Measurements from ENCODE around the gene MRPL38. TPM values are rescaled to one million over a fixed set of nuclear protein-coding genes. Genes with fewer than 3 reads are reported as not detected.

The MRPL38 gene
- polyA plus RNA-seq, 1 experiment: 16.6 TPM

DNA sequence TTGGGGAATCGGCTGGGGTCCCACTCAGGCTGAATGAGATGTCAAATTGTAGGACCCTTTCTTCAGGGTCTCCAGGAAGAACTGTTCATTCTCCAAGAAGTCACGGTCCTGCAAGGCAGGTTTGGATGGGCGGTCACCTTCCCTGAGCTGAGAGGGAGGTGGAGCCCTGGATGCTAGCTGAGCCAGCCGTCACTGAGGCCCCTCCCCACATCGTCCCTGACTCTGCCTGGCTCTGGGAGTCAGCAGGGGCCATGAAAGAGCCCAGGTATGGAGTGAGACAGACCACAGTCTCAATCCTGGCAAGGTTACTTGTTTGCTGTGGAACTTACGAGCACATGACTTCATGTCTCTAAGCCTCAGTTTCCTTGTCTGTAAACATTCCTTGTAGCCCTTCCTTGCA lies 6.0 kb upstream of the MRPL38 start:
- Histone ChIP-seq H3K9me3 (ENCODE audit: control insufficient read depth, insufficient read depth, low read length) (no peaks in the 10 kb centered on the region), H3K27me3 (ENCODE audit: control insufficient read depth, insufficient read depth, low read length) (no peaks in the 10 kb centered on the region), H3K4me3 (ENCODE audit: low read depth, low read length) (no peak overlapping the region), H3K27ac (ENCODE audit: low read depth, low read length) (no peak overlapping the region)
- TF ChIP-seq CTCF (IDR thresholded peaks at IDR 0.05; ENCODE audit: low read depth, low read length): no peak
- DNase-seq (ENCODE audit: low read depth, low spot score): no peak
- ChIA-PET POLR2A (interaction anchor here (1.6 kb wide), 1 partner anchor 30 kb away, joined by 4 read pairs; the partner anchor contains the start of gene FBF1), CTCF (interaction anchor here (0.9 kb wide), 1 partner anchor 95 kb away, joined by 3 read pairs; no protein-coding TSS in a partner anchor)

DNA sequence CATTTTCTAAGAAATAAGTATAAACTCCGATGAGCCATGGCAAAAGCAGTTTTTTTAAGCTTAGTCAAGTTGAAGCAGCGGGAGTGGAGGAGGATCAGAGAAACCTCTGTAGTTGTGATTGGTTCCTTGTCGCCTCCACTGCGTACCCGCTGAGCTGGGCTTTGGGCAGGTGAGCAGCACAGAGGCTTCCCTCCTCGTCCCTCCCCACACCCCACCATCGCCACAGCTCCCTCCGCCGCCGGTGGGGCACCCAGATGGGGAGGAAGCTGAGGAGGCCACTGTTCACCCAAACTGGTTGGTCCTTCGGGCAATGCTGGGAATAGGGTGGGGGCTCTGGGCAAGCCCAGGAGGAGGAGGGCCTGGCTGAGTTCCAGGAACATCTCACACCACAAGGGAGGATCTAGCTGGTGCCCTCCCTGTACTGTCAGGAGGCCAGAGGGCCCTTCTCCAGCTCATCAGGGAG lies 5.2 kb upstream of the MRPL38 start:
- TF ChIP-seq CTCF (IDR thresholded peaks at IDR 0.05; ENCODE audit: low read depth, low read length): no peak
- Histone ChIP-seq H3K27ac (ENCODE audit: low read depth, low read length) (no peak overlapping the region), H3K9me3 (ENCODE audit: control insufficient read depth, insufficient read depth, low read length) (no peaks in the 10 kb centered on the region), H3K4me3 (ENCODE audit: low read depth, low read length) (no peak overlapping the region), H3K27me3 (ENCODE audit: control insufficient read depth, insufficient read depth, low read length) (no peaks in the 10 kb centered on the region)
- DNase-seq (ENCODE audit: low read depth, low spot score): no peak
- POLR2A ChIA-PET: interaction anchor here (1.0 kb wide), 1 partner anchor 130 kb away, joined by 3 read pairs; no protein-coding TSS in a partner anchor
- CTCF ChIA-PET: interaction anchor here (0.7 to 1.5 kb wide), 3 partner anchors 18 to 104 kb away, joined by 3 to 5 read pairs (median 4); no protein-coding TSS in a partner anchor

- H3K27me3 ChIP-seq (ENCODE audit: control insufficient read depth, insufficient read depth, low read length): no peaks in the 10 kb centered on the region
- no peaks in the 10 kb centered on the region; the same call in 1 of the 2 replicates for H3K9me3 ChIP-seq (ENCODE audit: control insufficient read depth, insufficient read depth, low read length)
- CTCF ChIA-PET: interaction anchor here (0.7 to 1.5 kb wide), 3 partner anchors 18 to 104 kb away, joined by 3 to 5 read pairs (median 4); no protein-coding TSS in a partner anchor
- POLR2A ChIA-PET: interaction anchor here (0.7 to 1.0 kb wide), 2 partner anchors 129 to 247 kb away, joined by 3 to 4 read pairs; no protein-coding TSS in a partner anchor
- TF ChIP-seq CTCF (IDR thresholded peaks at IDR 0.05; ENCODE audit: low read depth, low read length): no peak
- no peak overlapping the region for H3K4me3 ChIP-seq (ENCODE audit: low read depth, low read length)
- no peak overlapping the region for H3K27ac ChIP-seq (ENCODE audit: low read depth, low read length)
- DNase-seq (ENCODE audit: low read depth, low spot score): no peak
Observed at GRCh38 chr17:75909051-75909811, 4.5 kb upstream of the MRPL38 start.

DNA sequence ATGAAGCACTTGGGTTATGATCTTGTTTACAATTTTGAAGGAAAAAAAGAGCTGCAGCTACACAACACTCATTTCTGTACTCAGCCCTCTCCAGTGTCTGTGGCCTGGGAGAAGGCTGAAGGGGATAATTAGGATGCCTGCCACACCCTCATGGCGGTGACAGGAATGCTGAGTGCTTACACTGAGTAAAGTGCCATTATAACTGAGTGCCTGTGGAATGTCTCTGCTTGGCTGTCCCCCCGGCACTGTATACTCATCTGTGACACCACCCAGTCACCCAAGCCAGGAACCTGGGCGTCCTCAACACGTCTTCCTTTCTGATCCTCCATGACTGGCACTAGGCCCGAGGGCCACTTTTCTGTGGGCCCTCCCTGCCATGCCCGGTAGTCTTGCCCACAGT lies 3.5 kb upstream of the MRPL38 start:
- no peaks in the 10 kb centered on the region; the same call in 1 of the 2 replicates for H3K9me3 ChIP-seq (ENCODE audit: control insufficient read depth, insufficient read depth, low read length)
- ChIA-PET CTCF (interaction anchor here (0.7 kb wide), 1 partner anchor 96 kb away, joined by 5 read pairs; no protein-coding TSS in a partner anchor), POLR2A (no interaction called here)
- H3K27ac ChIP-seq (ENCODE audit: low read depth, low read length): no peak overlapping the region
- no peak overlapping the region for H3K4me3 ChIP-seq (ENCODE audit: low read depth, low read length)
- no peak for DNase-seq (ENCODE audit: low read depth, low spot score)
- TF ChIP-seq CTCF (IDR thresholded peaks at IDR 0.05; ENCODE audit: low read depth, low read length): no peak
- no peaks in the 10 kb centered on the region for H3K27me3 ChIP-seq (ENCODE audit: control insufficient read depth, insufficient read depth, low read length)

Measured in AG04450 (cell line).